ENCODE results near the gene RANBP3L.

- TF ChIP-seq POLR2A (IDR thresholded peaks at IDR 0.05; ENCODE audit: low read length): no peak
- no peak for TF ChIP-seq GATA1 (IDR thresholded peaks at IDR 0.05; ENCODE audit: low read depth, low read length)
These were observed 20.1 kb downstream of the RANBP3L start for GRCh38 chr5:36281626-36282025.

All from erythroblast (primary cell).